ENCODE measurements around the gene FADS6. TPM values are rescaled to one million over a fixed set of nuclear protein-coding genes. Genes with fewer than 3 reads are reported as not detected.
"Not testable (repeated sequence)": the region's sequence is repeated elsewhere in the genome, so short reads cannot be mapped to it uniquely, and the experiment has no call there.

FADS6 gene
- total and polyA plus RNA-seq, 5 donors: 0.05 TPM; not detected in 4

DNA sequence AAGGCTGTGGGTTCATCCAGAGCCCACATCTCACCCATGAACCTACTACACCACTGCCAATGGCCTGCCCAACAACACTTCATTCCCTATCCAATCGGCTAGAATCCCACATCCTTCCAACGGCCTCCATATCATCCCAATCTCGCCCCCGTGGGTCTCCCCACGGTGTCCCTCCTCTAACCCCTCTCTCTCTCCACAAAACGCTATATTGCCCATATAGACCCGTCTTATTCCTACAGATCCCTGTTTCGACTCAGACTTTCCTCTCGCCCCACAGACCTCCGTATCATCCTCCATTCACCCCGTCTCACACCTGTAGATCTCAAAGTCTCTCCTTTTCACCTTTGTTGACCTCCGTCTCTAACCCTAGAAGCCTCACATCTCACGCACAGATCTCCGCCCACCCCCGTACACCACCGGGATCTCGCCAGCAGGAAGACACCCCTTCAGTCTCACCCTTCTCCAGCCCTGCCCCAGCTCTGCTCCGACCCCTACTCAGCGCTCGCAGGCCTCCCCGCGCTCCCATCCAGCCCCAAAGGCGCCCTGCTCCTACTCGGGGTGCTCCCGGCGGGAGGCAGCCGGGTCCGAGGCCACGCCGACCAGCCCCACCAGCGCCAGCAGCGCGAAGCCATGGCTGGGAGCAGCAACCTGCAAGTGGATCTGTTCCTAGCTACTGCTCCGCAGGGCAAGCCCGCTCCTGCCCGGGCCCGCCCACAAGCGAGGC lies 21.0 kb downstream of the FADS6 start, which contains the start of gene FDXR:
TSS of gene FDXR (minus strand) at position 682 of the 724 bp plus-strand sequence. CDS start at position 632, 50 bp downstream.
- WGBS: 4% methylated on average over 38 of the region's 38 CpGs
- intact Hi-C loops (cut with DNase I): no loop called here
- ATAC-seq (no peak), DNase-seq (peak in 1 of 3 donors; percentile 33)
- Histone ChIP-seq H3K27me3 (ENCODE audit: control insufficient read depth, insufficient read depth) (no peaks in the 10 kb centered on the region), H3K4me1 (ENCODE audit: control insufficient read depth, insufficient read depth, low read length) (no peaks in the 10 kb centered on the region), H3K27ac (ENCODE audit: low read length) (peak within 1 kb of the TSS; percentile 95), H3K9me3 (ENCODE audit: control insufficient read depth, low read length) (no peaks in the 10 kb centered on the region), H3K4me3 (ENCODE audit: low read length) (peak within 1 kb of the TSS; percentile 76)

DNA sequence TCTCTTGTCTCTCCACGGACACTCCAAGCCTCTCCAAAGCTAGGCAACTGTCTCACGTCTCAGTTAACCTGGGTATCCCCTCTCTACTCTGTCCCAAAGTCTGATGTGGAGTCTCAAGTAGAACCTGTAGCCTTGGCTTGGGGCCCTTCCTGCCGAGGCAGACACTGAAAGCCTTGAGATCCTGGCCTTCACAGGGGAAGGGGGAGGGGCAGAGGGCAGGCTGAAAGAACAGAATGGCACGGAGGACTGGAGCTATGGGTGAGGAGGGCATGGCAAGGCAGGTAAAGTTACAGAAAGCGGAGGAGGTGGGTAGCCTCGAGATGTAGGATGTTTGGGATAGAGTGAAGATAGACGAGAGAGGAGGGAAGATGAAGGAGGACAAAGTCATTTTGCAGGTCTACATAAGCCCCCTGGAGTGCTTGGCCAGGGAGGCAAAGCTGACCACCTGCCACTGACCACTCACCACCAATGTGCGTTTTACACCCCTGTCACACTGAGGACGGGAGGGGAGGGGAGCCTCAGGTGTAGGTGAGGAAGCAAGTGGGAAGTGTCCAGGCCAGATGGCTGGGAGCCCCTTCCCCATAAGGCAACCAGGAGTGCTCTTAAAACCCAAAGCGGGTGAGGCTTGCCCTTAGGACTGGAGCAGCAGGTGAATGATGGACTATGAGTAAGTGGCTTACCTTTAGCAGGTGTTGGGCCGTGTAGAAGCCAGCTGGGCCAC lies 21.9 kb downstream of the FADS6 start:
- WGBS: 83% methylated on average over 11 of the region's 11 CpGs
- Histone ChIP-seq H3K4me3 (ENCODE audit: low read length) (no peak overlapping the region), H3K9me3 (ENCODE audit: control insufficient read depth, low read length) (no peaks in the 10 kb centered on the region), H3K27ac (ENCODE audit: low read length) (no peak overlapping the region), H3K4me1 (ENCODE audit: control insufficient read depth, insufficient read depth, low read length) (no peaks in the 10 kb centered on the region), H3K27me3 (ENCODE audit: control insufficient read depth, insufficient read depth) (no peaks in the 10 kb centered on the region)
- ATAC-seq (no peak), DNase-seq (peak in 1 of 3 donors; percentile 40)
- intact Hi-C loops (cut with DNase I): no loop called here

GRCh38 chr17:74870512-74870911 lies 22.9 kb downstream of the FADS6 start:
- intact Hi-C loops (cut with DNase I): no loop called here
- H3K4me3 ChIP-seq (ENCODE audit: low read length): no peak overlapping the region
- H3K4me1 ChIP-seq (ENCODE audit: control insufficient read depth, insufficient read depth, low read length): no peaks in the 10 kb centered on the region
- WGBS: 69% methylated on average over 3 of the region's 3 CpGs
- no peaks in the 10 kb centered on the region for H3K27me3 ChIP-seq (ENCODE audit: control insufficient read depth, insufficient read depth)
- peak in 1 of 3 donors; percentile 84 for DNase-seq
- H3K27ac ChIP-seq (ENCODE audit: low read length): no peak overlapping the region
- no peaks in the 10 kb centered on the region for H3K9me3 ChIP-seq (ENCODE audit: control insufficient read depth, low read length)
- ATAC-seq: no peak

- WGBS: 93% methylated on average over 9 of the region's 9 CpGs
- H3K4me3 ChIP-seq (ENCODE audit: low read length); intact Hi-C loops (cut with DNase I); H3K27me3 ChIP-seq (ENCODE audit: control insufficient read depth, insufficient read depth); H3K27ac ChIP-seq (ENCODE audit: low read length); H3K9me3 ChIP-seq (ENCODE audit: control insufficient read depth, low read length); ATAC-seq; H3K4me1 ChIP-seq (ENCODE audit: control insufficient read depth, insufficient read depth, low read length): not testable (repeated sequence)
- DNase-seq: peak in 1 of 3 donors; percentile 19
Observed at GRCh38 chr17:74870028-74870427, 23.4 kb downstream of the FADS6 start.

GRCh38 chr17:74868908-74869255 lies 24.6 kb downstream of the FADS6 start:
- Histone ChIP-seq H3K27ac (ENCODE audit: low read length) (no peak overlapping the region), H3K4me3 (ENCODE audit: low read length) (no peak overlapping the region), H3K9me3 (ENCODE audit: control insufficient read depth, low read length) (no peaks in the 10 kb centered on the region), H3K4me1 (ENCODE audit: control insufficient read depth, insufficient read depth, low read length) (no peaks in the 10 kb centered on the region), H3K27me3 (ENCODE audit: control insufficient read depth, insufficient read depth) (no peaks in the 10 kb centered on the region)
- WGBS: 90% methylated on average over 6 of the region's 6 CpGs
- DNase-seq: no peak
- ATAC-seq: no peak
- intact Hi-C loops (cut with DNase I): no loop called here

GRCh38 chr17:74868251-74868907 lies 25.1 kb downstream of the FADS6 start:
- WGBS: 42% methylated on average over 12 of the region's 12 CpGs
- Histone ChIP-seq H3K4me3 (ENCODE audit: low read length) (no peak overlapping the region), H3K27ac (ENCODE audit: low read length) (no peak overlapping the region), H3K27me3 (ENCODE audit: control insufficient read depth, insufficient read depth) (no peaks in the 10 kb centered on the region), H3K9me3 (ENCODE audit: control insufficient read depth, low read length) (no peaks in the 10 kb centered on the region), H3K4me1 (ENCODE audit: control insufficient read depth, insufficient read depth, low read length) (no peaks in the 10 kb centered on the region)
- DNase-seq (no peak), ATAC-seq (no peak)
- intact Hi-C loops (cut with DNase I): no loop called here

GRCh38 chr17:74866198-74866835 lies 27.1 kb downstream of the FADS6 start:
- intact Hi-C loops (cut with DNase I): no loop called here
- WGBS: 77% methylated on average over 19 of the region's 19 CpGs
- ATAC-seq (no peak), DNase-seq (no peak)
- H3K27me3 ChIP-seq (ENCODE audit: control insufficient read depth, insufficient read depth): no peaks in the 10 kb centered on the region
- peaks cover 4% of the 10 kb centered on the region for H3K4me1 ChIP-seq (ENCODE audit: control insufficient read depth, insufficient read depth, low read length)
- no peak overlapping the region for H3K27ac ChIP-seq (ENCODE audit: low read length)
- no peaks in the 10 kb centered on the region for H3K9me3 ChIP-seq (ENCODE audit: control insufficient read depth, low read length)
- no peak overlapping the region for H3K4me3 ChIP-seq (ENCODE audit: low read length)

GRCh38 chr17:74865504-74866197 lies 27.8 kb downstream of the FADS6 start:
- DNase-seq (no peak), ATAC-seq (no peak)
- Histone ChIP-seq H3K27ac (ENCODE audit: low read length) (no peak overlapping the region), H3K27me3 (ENCODE audit: control insufficient read depth, insufficient read depth) (no peaks in the 10 kb centered on the region), H3K9me3 (ENCODE audit: control insufficient read depth, low read length) (no peaks in the 10 kb centered on the region), H3K4me1 (ENCODE audit: control insufficient read depth, insufficient read depth, low read length) (peaks cover 4% of the 10 kb centered on the region), H3K4me3 (ENCODE audit: low read length) (no peak overlapping the region)
- intact Hi-C loops (cut with DNase I): loop anchor here in 1 of 4 donors (2.0 kb wide), 1 partner anchor 75 kb away; no protein-coding TSS in a partner anchor
- WGBS: 80% methylated on average over 19 of the region's 19 CpGs

DNA sequence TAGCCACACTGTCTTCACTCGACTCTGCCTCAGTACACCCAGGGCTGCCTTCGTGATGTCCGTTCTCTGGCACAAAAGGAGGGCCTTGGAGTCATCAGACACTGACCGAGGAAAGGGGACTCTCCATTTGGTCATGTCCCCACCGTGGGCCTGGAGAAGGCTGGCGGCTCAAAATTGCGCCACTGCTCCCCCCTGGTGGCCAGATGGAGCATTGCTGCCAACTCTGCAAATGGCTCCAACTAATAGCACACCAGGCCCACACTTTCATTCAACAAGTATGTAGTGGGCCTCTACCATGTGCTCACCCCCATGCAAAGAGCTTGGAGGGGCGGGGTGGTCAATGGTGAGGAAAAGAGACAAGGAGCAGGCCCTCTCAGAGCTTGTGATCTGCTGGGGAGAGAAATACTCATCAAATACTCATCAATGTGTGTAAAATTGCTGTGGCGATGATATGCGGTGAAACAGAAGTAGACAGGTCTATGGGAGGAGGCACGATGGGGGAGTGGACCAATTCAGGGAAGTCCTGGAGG lies 28.5 kb downstream of the FADS6 start:
- DNase-seq: peak; percentile 71 to 90 (median 89)
- 21% methylated on average over 11 of the region's 11 CpGs for WGBS

GRCh38 chr17:74864297-74864865 lies 29.1 kb downstream of the FADS6 start:
- Histone ChIP-seq H3K9me3 (ENCODE audit: control insufficient read depth, low read length) (no peaks in the 10 kb centered on the region), H3K27ac (ENCODE audit: low read length) (no peak overlapping the region), H3K27me3 (ENCODE audit: control insufficient read depth, insufficient read depth) (no peaks in the 10 kb centered on the region), H3K4me1 (ENCODE audit: control insufficient read depth, insufficient read depth, low read length) (peaks cover 4% of the 10 kb centered on the region), H3K4me3 (ENCODE audit: low read length) (no peak overlapping the region)
- DNase-seq (peak in 1 of 3 donors; percentile 63), ATAC-seq (no peak)
- 89% methylated on average over 15 of the region's 15 CpGs for WGBS
- intact Hi-C loops (cut with DNase I): loop anchor here (2.0 to 5.0 kb wide), 4 partner anchors 52 to 117 kb away; partner anchors contain the start of gene NHERF1 (in 1 of the 4)

More for the DNA sequence above, 28.5 kb downstream of the FADS6 start:
- Histone ChIP-seq H3K27me3 (ENCODE audit: control insufficient read depth, insufficient read depth) (no peaks in the 10 kb centered on the region), H3K9me3 (ENCODE audit: control insufficient read depth, low read length) (no peaks in the 10 kb centered on the region), H3K27ac (ENCODE audit: low read length) (no peak overlapping the region), H3K4me3 (ENCODE audit: low read length) (no peak overlapping the region), H3K4me1 (ENCODE audit: control insufficient read depth, insufficient read depth, low read length) (peaks cover 4% of the 10 kb centered on the region)
- intact Hi-C loops (cut with DNase I): loop anchor here (2.0 to 5.0 kb wide), 4 partner anchors 53 to 118 kb away; partner anchors contain the start of gene NHERF1 (in 1 of the 4)
- ATAC-seq: peak; percentile 30 to 47
